ENCODE measurements around the gene CT45A10. TPM values are rescaled to one million over a fixed set of nuclear protein-coding genes. Genes with fewer than 3 reads are reported as not detected.
"Not testable (repeated sequence)": the region's sequence is repeated elsewhere in the genome, so short reads cannot be mapped to it uniquely, and the experiment has no call there.

The CT45A10 gene
- total RNA-seq, 6 experiments from 2014 or later, result not detected

GRCh38 chrX:135837180-135837579 lies 56.1 kb downstream of the CT45A10 start, which contains the start of gene CT45A7:
TSS of gene CT45A7 (minus strand) at chrX:135837280. CDS start at chrX:135833533, 3,747 bp downstream.
- H3K9me3 Mint-ChIP-seq; H3K4me1 Mint-ChIP-seq (ENCODE audit: low read depth); H3K27me3 Mint-ChIP-seq (ENCODE audit: insufficient read depth); H3K27ac Mint-ChIP-seq; DNase-seq; H3K4me3 Mint-ChIP-seq; H3K36me3 Mint-ChIP-seq (ENCODE audit: low read depth): not testable (repeated sequence)

Other genes with a start within 250 kb of the CT45A10 start
- not detected for gene CT45A1, start 179.8 kb downstream of the CT45A10 start, total RNA-seq (2021; fragmentation: NEBNext Ultra II Directional; extraction: Animal tissue kit (Norgen Biotek cat#: 25700))
- not detected for gene CT45A3, start 125.3 kb downstream of the CT45A10 start, total RNA-seq (2021; fragmentation: NEBNext Ultra II Directional; extraction: Animal tissue kit (Norgen Biotek cat#: 25700))
- not detected for gene CT45A5, start 107.9 kb downstream of the CT45A10 start, total RNA-seq (2021; fragmentation: NEBNext Ultra II Directional; extraction: Animal tissue kit (Norgen Biotek cat#: 25700))
- gene CT45A6, start 90.7 kb downstream of the CT45A10 start, total RNA-seq (2021; fragmentation: NEBNext Ultra II Directional; extraction: Animal tissue kit (Norgen Biotek cat#: 25700)), result not detected
- gene CT45A2, start 73.4 kb downstream of the CT45A10 start, total RNA-seq (2021; fragmentation: NEBNext Ultra II Directional; extraction: Animal tissue kit (Norgen Biotek cat#: 25700)), result not detected
- gene CT45A7, start 56.2 kb downstream of the CT45A10 start, total RNA-seq (2021; fragmentation: NEBNext Ultra II Directional; extraction: Animal tissue kit (Norgen Biotek cat#: 25700)), result not detected
- gene CT45A8, start 38.9 kb downstream of the CT45A10 start, total RNA-seq (2021; fragmentation: NEBNext Ultra II Directional; extraction: Animal tissue kit (Norgen Biotek cat#: 25700)), result not detected
- not detected for gene CT45A9, start 21.6 kb downstream of the CT45A10 start, total RNA-seq (2021; fragmentation: NEBNext Ultra II Directional; extraction: Animal tissue kit (Norgen Biotek cat#: 25700))
- gene SAGE1, start 272 bp upstream of the CT45A10 start, total RNA-seq (2021; fragmentation: NEBNext Ultra II Directional; extraction: Animal tissue kit (Norgen Biotek cat#: 25700)), result not detected
- gene MMGT1, start 80.5 kb upstream of the CT45A10 start, total RNA-seq (2021; fragmentation: NEBNext Ultra II Directional; extraction: Animal tissue kit (Norgen Biotek cat#: 25700)), result 10 to 100 TPM; 28.5 to 34.4 (median 31.5) TPM
- gene SLC9A6, start 92.0 kb upstream of the CT45A10 start, total RNA-seq (2021; fragmentation: NEBNext Ultra II Directional; extraction: Animal tissue kit (Norgen Biotek cat#: 25700)), result 10 to 100 TPM; 16.0 to 22.7 (median 18.6) TPM